H1 (cell line): ENCODE measurements around the gene C1orf52. TPM values are rescaled to one million over a fixed set of nuclear protein-coding genes. Genes with fewer than 3 reads are reported as not detected.

ENCODE experiments used
- CTCF ChIA-PET: fragments of 300-600 bp; sonication (Branson Sonifier 250); formaldehyde crosslinking; loops from one replicate; lab custom pipeline; 2021; ENCODE audit not compliant: partially characterized antibody; lab: Charles Lee
- POLR2A ChIA-PET: fragments of 300-600 bp; sonication (Branson Sonifier 250); formaldehyde crosslinking; loops from one replicate; lab custom pipeline; 2021; ENCODE audit warnings: inconsistent platforms; ENCODE audit not compliant: partially characterized antibody; lab: Charles Lee
- DNase-seq, 2 experiments: peaks; one replicate each; pipeline versions ENCODE4 v3.0.0 to v3.0.0-alpha.2; 2010 to 2022; ENCODE audit warnings: low spot score in 2 of 2, low read depth in 1 of 2, mixed read lengths in 1 of 2
- FAIRE-seq: peaks from 2 replicates; lab custom pipeline; 2011; peaks lifted over from hg19 to GRCh38; lab: Jason Lieb, UNC
- H2AFZ ChIP-seq: 2 replicates; pipeline ENCODE4 v1.8.1; 2012; ENCODE audit warnings: low read length, inconsistent platforms
- H2AK5ac ChIP-seq: 2 replicates; pipeline ENCODE4 v1.6.1; 2013; ENCODE audit warnings: low read depth, low read length
- H2BK120ac ChIP-seq: replicated peaks from 2 replicates; pipeline ENCODE3; 2013; ENCODE audit warnings: low read depth, low read length, inconsistent platforms
- H2BK12ac ChIP-seq: 2 replicates; pipeline ENCODE4 v1.6.1; 2013; ENCODE audit warnings: low read depth, low read length
- H2BK15ac ChIP-seq: 2 replicates; pipeline ENCODE4 v1.6.1; 2013; ENCODE audit warnings: low read length
- H2BK20ac ChIP-seq: 2 replicates; pipeline ENCODE4 v1.6.1; 2013; ENCODE audit warnings: low read length
- H2BK5ac ChIP-seq: 2 replicates; pipeline ENCODE4 v1.6.1; 2013; ENCODE audit warnings: low read depth, low read length
- H3K14ac ChIP-seq: 2 replicates; pipeline ENCODE4 v1.6.1; 2013; ENCODE audit warnings: inconsistent platforms; ENCODE audit not compliant: insufficient read length
- H3K18ac ChIP-seq: 2 replicates; pipeline ENCODE4 v1.6.1; 2013; ENCODE audit warnings: low read length; ENCODE audit errors: extremely low read depth
- H3K23ac ChIP-seq: 2 replicates; pipeline ENCODE4 v1.6.1; 2013; ENCODE audit warnings: inconsistent platforms; ENCODE audit not compliant: insufficient read length
- H3K23me2 ChIP-seq: 2 replicates; pipeline ENCODE4 v1.6.1; 2013; ENCODE audit warnings: low read depth, low read length
- H3K27ac ChIP-seq: 2 replicates; pipeline ENCODE4 v1.6.1; 2011; ENCODE audit warnings: low read depth, low read length, inconsistent platforms
- H3K27me3 ChIP-seq, 4 experiments: replicated peaks in 1 of 4; 1 replicate in 1 of 4; 2 replicates in 3 of 4; pipeline versions ENCODE4 v1.6.1 to v1.8.1; 2011 to 2013; ENCODE audit warnings: low read length in 3 of 4, mild to moderate bottlenecking in 3 of 4, inconsistent platforms in 2 of 4, mixed read lengths in 2 of 4, moderate library complexity in 1 of 4; ENCODE audit not compliant: control insufficient read depth in 3 of 4, insufficient read depth in 3 of 4; ENCODE audit errors: extremely low read depth in 1 of 4
- H3K36me3 ChIP-seq, 4 experiments: 2 replicates each; pipeline versions ENCODE4 v1.6.1 to v1.8.1; 2011 to 2013; ENCODE audit warnings: mild to moderate bottlenecking in 4 of 4, low read length in 3 of 4, moderate library complexity in 2 of 4, control low read depth in 1 of 4, inconsistent platforms in 1 of 4; ENCODE audit not compliant: insufficient read depth in 4 of 4, control insufficient read depth in 2 of 4
- H3K4ac ChIP-seq: replicated peaks from 2 replicates; pipeline ENCODE3; 2013; ENCODE audit warnings: low read length, low read depth, mixed read lengths, inconsistent platforms; ENCODE audit not compliant: insufficient read length
- H3K4me1 ChIP-seq, 4 experiments: replicated peaks in 1 of 4; 1 replicate in 1 of 4; 2 replicates in 3 of 4; pipeline versions ENCODE4 v1.6.1 to v1.8.1; 2011 to 2013; ENCODE audit warnings: low read length in 3 of 4, inconsistent platforms in 2 of 4, mixed read lengths in 1 of 4; ENCODE audit not compliant: insufficient read depth in 4 of 4, control insufficient read depth in 3 of 4
- H3K4me2 ChIP-seq, 2 experiments: 2 replicates each; pipeline versions ENCODE4 v1.6.1 to v1.8.1; 2011 to 2013; ENCODE audit warnings: low read depth in 2 of 2, low read length in 2 of 2, control low read depth in 1 of 2, inconsistent platforms in 1 of 2, mild to moderate bottlenecking in 1 of 2; ENCODE audit not compliant: insufficient read depth in 1 of 2
- H3K4me3 ChIP-seq, 4 experiments: fragments of 200-600, 300-600 bp in 1 of 4; sonication (generic), shearing (Covaris generic), sonication (Bioruptor Twin) in 1 of 4; 2 replicates each; pipeline versions ENCODE4 v1.5.1 to v1.8.1; 2011 to 2016; ENCODE audit warnings: low read length in 4 of 4, low read depth in 3 of 4, control low read depth in 2 of 4, inconsistent platforms in 2 of 4, mild to moderate bottlenecking in 2 of 4, mixed read lengths in 1 of 4, moderate library complexity in 1 of 4; ENCODE audit not compliant: insufficient read depth in 2 of 4; ENCODE audit errors: extremely low read depth in 1 of 4
- H3K56ac ChIP-seq: replicated peaks from 2 replicates; pipeline ENCODE3; 2013; ENCODE audit warnings: low read depth, mild to moderate bottlenecking, mixed read lengths, low read length, inconsistent platforms; ENCODE audit not compliant: insufficient read length
- H3K79me1 ChIP-seq: 2 replicates; pipeline ENCODE4 v1.6.1; 2013; ENCODE audit warnings: low read depth, low read length, control low read depth
- H3K79me2 ChIP-seq, 2 experiments: 2 replicates each; pipeline versions ENCODE4 v1.6.1 to v1.8.1; 2012 to 2013; ENCODE audit warnings: low read length in 2 of 2, mild to moderate bottlenecking in 2 of 2, inconsistent platforms in 1 of 2; ENCODE audit not compliant: insufficient read depth in 2 of 2, control insufficient read depth in 1 of 2
- H3K9ac ChIP-seq, 4 experiments: replicated peaks in 1 of 4; 1 replicate in 1 of 4; 2 replicates in 3 of 4; pipeline versions ENCODE4 v1.6.1 to v1.8.1; 2011 to 2013; ENCODE audit warnings: low read depth in 3 of 4, low read length in 3 of 4, control low read depth in 2 of 4, mild to moderate bottlenecking in 2 of 4, moderate library complexity in 2 of 4, inconsistent platforms in 1 of 4; ENCODE audit errors: extremely low read depth in 1 of 4
- H3K9me3 ChIP-seq, 2 experiments: 2 replicates each; pipeline versions ENCODE4 v1.6.1 to v1.8.1; 2012 to 2013; ENCODE audit warnings: mild to moderate bottlenecking in 2 of 2, moderate library complexity in 2 of 2, control low read depth in 1 of 2, inconsistent platforms in 1 of 2, low read depth in 1 of 2, low read length in 1 of 2, mixed read lengths in 1 of 2; ENCODE audit not compliant: insufficient read depth in 2 of 2
- H4K20me1 ChIP-seq, 2 experiments: replicated peaks in 1 of 2; 2 replicates each; pipeline versions ENCODE3 to v1.8.1; 2011 to 2013; ENCODE audit warnings: inconsistent platforms in 2 of 2, low read length in 2 of 2, mild to moderate bottlenecking in 1 of 2; ENCODE audit not compliant: insufficient read depth in 2 of 2, control insufficient read depth in 1 of 2
- H4K5ac ChIP-seq: 2 replicates; pipeline ENCODE4 v1.6.1; 2013; ENCODE audit warnings: low read length, low read depth, mixed read lengths, inconsistent platforms; ENCODE audit not compliant: insufficient read length
- H4K8ac ChIP-seq: 2 replicates; pipeline ENCODE4 v1.8.0; 2013; ENCODE audit warnings: mild to moderate bottlenecking, moderate library complexity, low read length, inconsistent platforms; ENCODE audit not compliant: insufficient read depth; ENCODE audit errors: extremely low read depth
- H4K91ac ChIP-seq: replicated peaks from 2 replicates; pipeline ENCODE3; 2013; ENCODE audit warnings: low read length, mixed read lengths, inconsistent platforms; ENCODE audit not compliant: insufficient read length
- ATF2 ChIP-seq: IDR thresholded peaks from 2 replicates; pipeline ENCODE4 v1.6.1; 2012; ENCODE audit warnings: low read length, inconsistent platforms
- BCL11A ChIP-seq, 2 experiments: IDR thresholded peaks; one replicate each; pipeline ENCODE4 v1.6.1; 2011; ENCODE audit warnings: low read depth in 2 of 2, low read length in 2 of 2, mild to moderate bottlenecking in 2 of 2
- CEBPB ChIP-seq: IDR thresholded peaks from 2 replicates; pipeline ENCODE4 v1.6.1; 2012; ENCODE audit warnings: low read depth, low read length
- CHD2 ChIP-seq: IDR thresholded peaks from 2 replicates; pipeline ENCODE4 v1.6.1; 2012; ENCODE audit warnings: low read length, improper control_type of control experiment
- E2F6 ChIP-seq: IDR thresholded peaks from 2 replicates; pipeline ENCODE4 v1.6.1; 2012; ENCODE audit warnings: inconsistent platforms
- EZH2 ChIP-seq: fragments of 200-600 bp; sonication (generic); IDR thresholded peaks from 2 replicates; pipeline ENCODE4 v1.7.1; 2012; ENCODE audit warnings: low read depth, mild to moderate bottlenecking, moderate library complexity, low read length, inconsistent platforms; ENCODE audit not compliant: severe bottlenecking
- KDM5A ChIP-seq: fragments of 200-600 bp; IDR thresholded peaks from 2 replicates; pipeline ENCODE4 v1.7.1; 2012; ENCODE audit warnings: mild to moderate bottlenecking, low read length, inconsistent platforms, mixed read lengths
- TBP ChIP-seq: IDR thresholded peaks from 2 replicates; pipeline ENCODE4 v1.6.1; 2011; ENCODE audit warnings: low read depth, low read length, improper control_type of control experiment
- TEAD4 ChIP-seq: IDR thresholded peaks from 2 replicates; pipeline ENCODE4 v1.6.1; 2012; ENCODE audit warnings: low read depth, low read length, inconsistent platforms, mixed read lengths
- WGBS, 2 experiments: shearing (Covaris generic) in 1 of 2; methylation state at CpG; one replicate each; pipeline versions ENCODE4 v1.1.6 to v1.1.7; 2013 to 2015; ENCODE audit warnings: low lambda C conversion rate in 2 of 2, mixed read lengths in 2 of 2, inconsistent platforms in 1 of 2, low coverage in 1 of 2, missing lambda C conversion rate in 1 of 2; ENCODE audit not compliant: insufficient replicate concordance in 2 of 2, insufficient coverage in 1 of 2, insufficient read length in 1 of 2; ENCODE audit errors: extremely low coverage in 1 of 2, missing lambda C conversion rate in 1 of 2; 5-methylcytosine and 5-hydroxymethylcytosine counted together
- polyA plus RNA-seq, 7 experiments: library from polyadenylated mRNA; depleted of rRNA in 3 of 7; stranded (reverse) in 5 of 7; unstranded in 2 of 7; fragments of >200 nt in 5 of 7; fragments of 200-250 nt in 2 of 7; gene quantifications; 1 replicate in 5 of 7; 2 replicates in 1 of 7; 4 replicates in 1 of 7; pipeline versions ENCODE4 v1.2.1 to v1.2.3, GENCODE V29; 2011 to 2013; ENCODE audit warnings: missing spikeins in 2 of 7, mixed read lengths in 2 of 7
- total RNA-seq: library from RNA; stranded (reverse); fragmentation: NEBNext Ultra II Directional; extraction: Animal tissue kit (Norgen Biotek cat#: 25700); gene quantifications from 2 replicates; pipeline ENCODE4 v1.2.1, GENCODE V29; 2021

Gene C1orf52
- total and polyA plus RNA-seq, 2 of the 8 experiments (the other 6 are each of a cell fraction or from before 2014, with no cell fraction given) = 29.2 to 39.1 TPM

- Histone ChIP-seq H2BK120ac (no peak overlapping the region), H4K20me1 (no peaks in the 10 kb centered on the region), H3K27ac (0 out of 2 replicates have a peak overlapping the region, but pooled peaks have one; percentile 2), H3K79me2 (no peaks in the 10 kb centered on the region), H2BK12ac (no peak overlapping the region; the same call in 1 of the 2 replicates), H3K14ac (no peak overlapping the region), H2BK15ac (no peak overlapping the region), H3K36me3 (no peaks in the 10 kb centered on the region), H3K9ac (no peak overlapping the region), H3K4me1 (peaks cover 0 to 15% (median 4%) of the 10 kb centered on the region in 4 experiments; a peak in 4 of 7 replicates), H4K5ac (no peak overlapping the region), H3K79me1 (no peaks in the 10 kb centered on the region), H3K4ac (no peak overlapping the region), H4K91ac (no peak overlapping the region), H3K4me2 (peak overlapping the region; percentile 50 to 59), H2BK5ac (no peak overlapping the region), H2AFZ (no peak overlapping the region), H4K8ac (no peak overlapping the region), H3K23ac (no peak overlapping the region), H3K9me3 (no peaks in the 10 kb centered on the region), H3K4me3 (peak overlapping the region in 2 of 4 experiments; percentile 1 to 5; a peak in 2 of 8 replicates), H2AK5ac (no peak overlapping the region), H3K18ac (no peak overlapping the region; the same call in 1 of the 2 replicates), H3K27me3 (no peaks in the 10 kb centered on the region), H3K56ac (no peak overlapping the region), H3K23me2 (no peaks in the 10 kb centered on the region), H2BK20ac (no peak overlapping the region)
- peak; percentile 38 to 60 for DNase-seq
- CTCF ChIA-PET = interaction anchor here (0.8 to 3.1 kb wide), 13 partner anchors 9 to 280 kb away, joined by 3 to 15 read pairs (median 4); no protein-coding TSS in a partner anchor
- POLR2A ChIA-PET = interaction anchor here (1.0 to 2.9 kb wide), 5 partner anchors 14 to 35 kb away, joined by 3 to 17 read pairs (median 4); partner anchors contain the start of genes C1orf52 and SYDE2
- peak; percentile 88 for FAIRE-seq
- 45% methylated on average over 3 of the region's 3 CpGs; no CpG with 5 or more reads in 1 of the 2 experiments for WGBS, 2 experiments
- TF ChIP-seq E2F6 (no peak), BCL11A (IDR thresholded peaks at IDR 0.05; ENCODE audit: low read depth in 2 of 2, low read length in 2 of 2) (peak; percentile 38 to 76), TEAD4 (peak; percentile 67), TBP (no peak), ATF2 (peak; percentile 51; the same call in 1 of the 2 replicates), KDM5A (no peak), CEBPB (no peak), CHD2 (0 out of 2 replicates have a peak, but pooled peaks have one; percentile 41), EZH2 (no peak)
Observed at GRCh38 chr1:85224734-85225623, 34.5 kb downstream of the C1orf52 start.
